GM12875 (cell line): ENCODE measurements around the gene TMEM154.
A peak's percentile ranks its signal among the peaks of the same experiment; 100 is the strongest.

Experiments used
- H3K4me3 ChIP-seq: one replicate; pipeline ENCODE4 v1.5.1; 2011; ENCODE audit warnings: low read depth, low read length, control low read depth
- TF ChIP-seq, protein P1 (sequence below): IDR thresholded peaks from 2 replicates; pipeline ENCODE4 v1.5.1; 2011; ENCODE audit warnings: low read depth, mild to moderate bottlenecking, control low read depth, inconsistent platforms, low read length, moderate library complexity, borderline replicate concordance; ENCODE audit not compliant: insufficient read depth

Gene TMEM154

GRCh38 chr4:152644130-152644529, 35.7 kb downstream of the TMEM154 start:
- H3K4me3 ChIP-seq: no peak overlapping the region
- TF ChIP-seq, protein P1, sequence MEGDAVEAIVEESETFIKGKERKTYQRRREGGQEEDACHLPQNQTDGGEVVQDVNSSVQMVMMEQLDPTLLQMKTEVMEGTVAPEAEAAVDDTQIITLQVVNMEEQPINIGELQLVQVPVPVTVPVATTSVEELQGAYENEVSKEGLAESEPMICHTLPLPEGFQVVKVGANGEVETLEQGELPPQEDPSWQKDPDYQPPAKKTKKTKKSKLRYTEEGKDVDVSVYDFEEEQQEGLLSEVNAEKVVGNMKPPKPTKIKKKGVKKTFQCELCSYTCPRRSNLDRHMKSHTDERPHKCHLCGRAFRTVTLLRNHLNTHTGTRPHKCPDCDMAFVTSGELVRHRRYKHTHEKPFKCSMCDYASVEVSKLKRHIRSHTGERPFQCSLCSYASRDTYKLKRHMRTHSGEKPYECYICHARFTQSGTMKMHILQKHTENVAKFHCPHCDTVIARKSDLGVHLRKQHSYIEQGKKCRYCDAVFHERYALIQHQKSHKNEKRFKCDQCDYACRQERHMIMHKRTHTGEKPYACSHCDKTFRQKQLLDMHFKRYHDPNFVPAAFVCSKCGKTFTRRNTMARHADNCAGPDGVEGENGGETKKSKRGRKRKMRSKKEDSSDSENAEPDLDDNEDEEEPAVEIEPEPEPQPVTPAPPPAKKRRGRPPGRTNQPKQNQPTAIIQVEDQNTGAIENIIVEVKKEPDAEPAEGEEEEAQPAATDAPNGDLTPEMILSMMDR: no peak

- H3K4me3 ChIP-seq: no peak overlapping the region
These were observed 36.4 kb downstream of the TMEM154 start for GRCh38 chr4:152643153-152644035.

DNA sequence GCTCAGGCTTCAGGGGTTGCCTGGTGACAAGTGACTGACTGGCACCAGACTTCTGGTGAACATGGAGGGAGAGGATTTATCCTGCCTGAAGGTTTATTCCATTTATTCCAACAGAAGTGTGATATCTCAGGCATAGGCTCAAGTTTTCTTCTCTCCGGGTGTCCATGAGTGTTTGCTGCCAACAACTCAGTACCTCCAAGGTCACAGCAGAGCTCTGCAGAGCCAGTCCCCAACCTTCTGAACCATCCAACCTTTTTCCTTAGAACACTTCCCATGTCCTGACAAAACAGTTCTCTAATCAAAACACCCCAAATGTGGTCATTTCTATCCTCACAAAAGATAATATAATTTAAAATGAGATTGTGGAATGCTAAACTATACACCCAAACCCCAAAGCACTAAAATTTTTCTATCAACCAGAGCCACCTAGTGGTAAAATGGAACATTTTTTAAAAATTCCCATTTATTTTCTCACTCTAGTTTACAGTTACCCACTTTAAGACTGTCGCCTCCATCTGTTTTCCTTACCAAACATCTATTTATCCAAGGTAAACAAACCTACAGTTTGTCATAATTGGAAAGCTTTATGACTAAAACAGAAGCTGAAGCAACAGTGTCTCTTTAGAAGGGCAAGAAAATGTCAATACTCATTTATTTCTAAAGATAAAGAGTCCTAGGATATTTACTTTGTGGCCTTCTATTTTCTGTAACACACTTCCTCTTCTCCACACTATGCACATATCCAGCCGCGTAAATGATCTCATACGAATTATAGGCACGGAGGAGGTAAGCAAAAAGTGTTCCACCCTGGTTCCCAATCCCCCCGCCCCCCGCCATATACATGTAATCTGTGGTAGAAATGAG, 39.5 kb downstream of the TMEM154 start:
- no peak overlapping the region for H3K4me3 ChIP-seq
- TF ChIP-seq, protein P1: peak; percentile 25; the same call in 1 of the 2 replicates

More at GRCh38 chr4:152643153-152644035, 36.4 kb downstream of the TMEM154 start:
- TF ChIP-seq, protein P1: no peak

DNA sequence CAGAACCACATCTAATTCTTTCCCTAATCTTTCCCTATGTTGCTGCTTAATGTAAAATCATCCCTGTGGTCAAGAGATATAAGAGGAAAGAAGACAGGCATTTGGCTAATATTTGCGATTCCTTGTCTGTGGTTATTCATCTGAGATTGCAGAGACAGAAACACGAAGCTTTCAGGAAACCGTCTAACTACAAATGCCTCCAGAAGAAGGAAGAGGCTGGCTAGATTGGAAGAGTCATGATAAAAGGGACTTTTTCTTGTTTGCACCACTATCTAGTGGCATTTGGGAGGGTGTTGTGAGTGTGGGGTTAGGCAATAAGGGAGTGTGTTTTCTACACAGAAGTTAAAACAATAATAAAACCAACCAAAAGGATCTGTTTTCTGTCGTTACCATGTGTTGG, 43.9 kb downstream of the TMEM154 start:
- TF ChIP-seq, protein P1: no peak

DNA sequence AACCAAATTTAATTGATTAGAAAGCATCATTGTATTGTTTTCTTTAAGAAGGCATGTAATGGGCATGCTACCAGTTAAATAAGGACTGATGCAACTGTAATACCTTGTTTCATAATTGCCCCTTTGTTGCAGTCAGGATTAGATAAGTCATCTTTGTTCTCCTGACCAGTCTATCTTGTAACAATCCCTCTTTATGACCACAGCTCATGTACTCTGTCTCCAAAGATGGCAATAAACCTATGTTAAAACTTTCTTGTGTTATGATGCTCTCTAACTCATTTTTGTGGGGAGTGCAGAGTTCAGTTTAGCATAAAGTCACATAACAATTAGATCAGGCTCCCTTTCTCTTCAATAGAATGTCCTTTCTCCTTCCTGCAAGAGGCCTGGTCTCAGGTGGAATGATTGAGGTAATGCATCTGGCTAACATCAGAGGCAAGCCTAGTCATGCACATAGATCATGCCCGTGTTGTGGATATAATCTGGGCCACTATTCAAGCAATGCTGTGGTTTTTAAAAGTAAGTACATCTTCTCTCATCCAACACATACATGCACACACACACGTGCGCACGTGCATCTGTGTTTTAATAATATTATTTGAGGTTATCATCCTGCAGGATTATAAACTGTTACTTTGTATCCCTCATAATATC, 45.6 kb downstream of the TMEM154 start:
- TF ChIP-seq, protein P1: no peak
- no peak overlapping the region for H3K4me3 ChIP-seq

More for the DNA sequence above, 43.9 kb downstream of the TMEM154 start:
- no peak overlapping the region for H3K4me3 ChIP-seq

- H3K4me3 ChIP-seq: no peak overlapping the region
- TF ChIP-seq, protein P1: no peak
These were observed 46.7 kb downstream of the TMEM154 start for GRCh38 chr4:152633118-152633517.
